HuH-7 (cell line): ENCODE results near the gene TAF4B.

Experiments used
- DNase-seq: peaks from one replicate; pipeline ENCODE4 v3.0.0; 2011; ENCODE audit warnings: low spot score

The TAF4B gene

DNA sequence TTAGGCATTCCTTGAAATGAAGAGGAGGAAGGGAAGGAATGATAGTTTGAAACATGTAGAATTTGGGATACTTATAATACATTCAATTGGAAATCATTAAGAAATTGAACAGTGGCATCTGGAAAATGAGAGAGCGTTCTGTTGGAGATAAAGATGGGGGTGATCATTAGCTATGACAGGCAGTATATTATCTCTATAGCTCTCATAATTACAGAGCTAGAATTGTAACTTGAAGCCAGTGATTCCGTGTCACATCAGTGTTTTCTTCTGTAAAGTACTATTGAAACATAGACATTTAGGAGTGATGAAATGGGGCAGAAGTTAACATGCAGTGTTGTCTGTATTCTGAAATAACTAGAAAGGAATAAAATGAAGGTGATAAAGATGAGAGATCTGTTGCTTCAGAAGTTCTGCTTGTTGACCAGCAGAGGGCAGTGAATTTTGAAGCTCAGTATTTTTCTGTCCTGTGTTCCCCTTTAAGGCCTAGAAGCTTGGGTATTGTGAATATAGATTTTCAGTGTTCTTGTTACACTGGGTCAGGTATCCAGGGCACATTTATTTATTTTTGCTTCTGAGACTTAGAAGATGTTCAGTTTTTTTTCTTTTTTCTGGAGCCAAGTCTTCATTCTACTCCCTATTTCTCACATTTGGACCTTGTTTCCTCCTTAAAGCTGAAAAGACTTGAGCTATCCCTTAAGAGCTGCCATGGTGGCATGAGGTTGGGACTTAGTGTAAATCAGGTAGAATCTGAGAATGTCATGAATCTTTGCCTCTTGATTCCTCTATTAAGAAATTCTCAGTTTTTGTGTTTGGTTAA is 157.4 kb downstream of the TAF4B start:
- no peak for DNase-seq

DNA sequence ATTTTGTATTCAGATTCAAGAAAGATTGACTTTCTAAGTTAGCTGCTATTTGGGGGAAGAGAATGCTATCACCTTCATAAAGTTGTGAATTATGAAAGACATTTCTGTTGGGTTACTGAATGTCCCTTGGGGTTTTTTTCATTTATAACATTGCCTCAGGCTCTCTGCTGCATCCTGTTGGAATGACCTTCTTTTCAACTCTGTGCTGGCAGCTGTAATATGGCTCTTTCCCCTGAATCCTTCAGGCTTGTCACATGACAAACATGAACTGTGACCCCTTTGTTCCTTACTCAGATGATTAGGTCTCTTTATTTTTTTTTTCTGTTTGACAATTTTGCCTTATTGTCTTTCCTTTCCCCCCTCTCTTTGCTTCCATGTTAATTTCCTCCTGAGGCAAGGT is 159.8 kb downstream of the TAF4B start:
- DNase-seq: no peak

DNA sequence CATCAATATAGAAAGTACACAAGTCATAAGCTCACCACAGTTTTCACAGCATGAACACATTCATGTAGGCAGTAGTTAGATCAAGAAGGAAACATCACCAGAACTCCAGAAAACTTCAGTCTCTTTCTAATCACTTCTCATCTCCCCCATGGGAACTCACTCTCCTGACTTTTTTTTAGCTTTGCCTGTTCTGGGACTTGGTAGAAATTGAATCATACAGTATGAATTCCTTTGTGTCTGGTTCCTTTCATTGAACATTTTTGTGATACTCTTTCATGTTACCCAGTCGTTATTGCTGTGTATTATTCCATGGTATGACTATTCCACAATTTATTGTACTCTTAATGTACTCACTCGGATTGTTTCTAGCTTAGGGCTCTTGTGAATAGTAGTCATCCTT is 160.2 kb downstream of the TAF4B start:
- DNase-seq: no peak

DNA sequence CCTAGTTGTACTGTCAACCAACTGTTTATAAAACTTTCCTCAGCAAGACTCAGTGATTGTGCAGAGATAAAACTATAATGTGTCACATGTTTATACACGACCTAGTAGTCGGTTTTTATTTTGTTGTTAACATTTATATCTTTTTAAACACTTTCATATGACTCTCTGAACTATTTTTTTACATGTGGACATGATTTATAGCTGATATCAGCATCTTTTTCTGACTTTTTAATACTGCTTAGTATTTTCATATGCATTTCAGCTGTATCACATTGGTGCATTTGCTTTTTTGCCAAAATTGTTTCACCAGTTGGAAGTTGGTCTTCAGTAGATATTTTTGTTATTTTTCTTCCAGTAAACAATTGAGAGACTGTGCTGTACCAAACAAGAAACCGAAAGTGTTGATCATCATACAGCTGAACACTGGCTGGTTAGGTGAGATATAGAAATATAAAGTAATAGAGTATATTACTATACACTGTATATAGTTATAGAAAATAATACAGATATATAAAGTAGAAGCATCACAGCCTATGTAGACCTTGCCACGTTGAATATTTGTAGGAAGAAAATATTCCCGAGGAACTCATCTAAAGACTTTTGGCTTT is 167.9 kb downstream of the TAF4B start:
- no peak for DNase-seq

DNA sequence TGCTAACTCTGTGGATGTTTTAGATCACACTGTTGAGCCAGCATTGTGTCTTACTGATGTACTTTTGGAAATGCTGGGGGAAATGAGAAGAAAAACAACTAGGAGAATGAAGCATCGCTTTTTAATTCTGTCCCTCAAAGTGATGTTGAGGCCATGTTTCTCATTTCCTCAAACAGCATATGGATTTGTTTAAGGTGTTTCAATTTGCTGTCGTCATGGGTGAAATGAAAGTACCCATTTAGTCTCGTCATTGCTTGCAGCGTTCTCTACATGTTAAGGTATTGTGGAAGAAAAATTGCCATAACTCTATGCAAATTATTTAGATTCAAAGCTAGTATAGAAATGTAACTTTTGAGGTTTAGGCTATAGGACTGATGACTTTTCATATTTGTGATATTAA is 170.8 kb downstream of the TAF4B start:
- no peak for DNase-seq

DNA sequence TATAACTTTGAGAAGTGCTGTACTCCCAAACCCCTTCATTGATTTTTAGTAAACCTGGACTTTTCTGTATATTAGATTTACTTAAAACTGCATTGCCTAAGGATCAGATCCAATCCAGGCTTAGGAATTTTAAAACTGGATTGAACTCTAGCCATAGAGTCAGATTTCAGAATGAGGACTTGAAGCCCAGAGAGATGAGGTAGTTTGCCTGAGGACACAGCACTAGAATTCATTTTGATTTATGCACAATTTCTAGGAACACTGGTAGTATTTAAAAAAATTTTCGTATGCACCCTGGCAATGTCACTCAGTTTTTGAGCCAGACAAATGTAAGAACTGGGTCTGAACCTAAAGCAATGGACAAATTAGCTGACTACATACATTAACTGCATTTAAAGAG is 177.2 kb downstream of the TAF4B start:
- no peak for DNase-seq

DNA sequence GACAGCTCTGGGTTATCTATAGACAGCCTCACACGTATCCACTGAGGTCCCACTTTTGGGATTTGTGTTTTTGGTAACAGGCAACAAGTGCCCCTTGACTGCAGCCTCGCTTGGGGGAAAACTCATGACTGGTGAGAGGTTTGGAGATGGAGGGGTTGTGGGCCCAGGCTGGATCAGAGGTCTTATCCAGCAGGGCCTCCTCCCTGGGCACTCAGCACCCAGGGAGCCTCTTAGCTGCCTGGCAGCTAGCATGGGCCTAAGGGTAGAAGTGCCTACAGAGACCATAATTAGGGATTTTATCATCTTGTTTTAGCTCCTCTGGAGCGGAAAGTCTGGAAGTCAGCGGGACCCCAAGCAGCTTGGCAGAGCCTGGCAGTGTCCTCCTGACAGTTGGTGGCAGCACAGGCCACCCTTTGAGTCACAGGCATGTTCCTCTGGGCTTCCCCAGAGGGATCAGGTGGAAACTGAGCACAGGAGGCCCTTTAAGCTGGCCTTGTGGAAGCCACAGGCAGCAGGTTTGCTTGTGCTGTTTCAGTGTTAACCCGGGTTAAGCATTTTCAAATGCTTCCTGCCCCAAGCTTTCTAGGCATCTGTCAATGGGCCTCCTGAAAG is 179.1 kb downstream of the TAF4B start:
- no peak for DNase-seq

DNA sequence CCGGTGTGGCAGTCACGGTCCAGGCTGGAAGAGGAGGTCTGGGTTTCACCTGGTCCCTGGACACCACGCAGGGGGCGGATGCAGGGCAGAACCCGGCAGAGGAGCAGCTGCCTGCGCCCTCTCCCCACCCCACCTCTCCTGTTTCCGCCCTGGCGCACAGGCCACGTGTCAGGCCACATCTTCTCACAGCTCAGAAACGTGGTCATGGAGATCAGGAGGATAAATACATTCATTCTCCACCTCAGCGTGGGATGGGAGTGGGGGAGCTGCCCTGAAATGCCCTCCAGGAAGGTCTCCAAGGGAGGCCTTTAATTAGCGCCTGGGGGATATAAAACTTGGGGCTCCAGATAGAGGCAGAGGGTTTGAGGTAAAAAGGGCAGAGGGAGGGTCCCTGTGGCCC is 180.1 kb downstream of the TAF4B start:
- no peak for DNase-seq

DNA sequence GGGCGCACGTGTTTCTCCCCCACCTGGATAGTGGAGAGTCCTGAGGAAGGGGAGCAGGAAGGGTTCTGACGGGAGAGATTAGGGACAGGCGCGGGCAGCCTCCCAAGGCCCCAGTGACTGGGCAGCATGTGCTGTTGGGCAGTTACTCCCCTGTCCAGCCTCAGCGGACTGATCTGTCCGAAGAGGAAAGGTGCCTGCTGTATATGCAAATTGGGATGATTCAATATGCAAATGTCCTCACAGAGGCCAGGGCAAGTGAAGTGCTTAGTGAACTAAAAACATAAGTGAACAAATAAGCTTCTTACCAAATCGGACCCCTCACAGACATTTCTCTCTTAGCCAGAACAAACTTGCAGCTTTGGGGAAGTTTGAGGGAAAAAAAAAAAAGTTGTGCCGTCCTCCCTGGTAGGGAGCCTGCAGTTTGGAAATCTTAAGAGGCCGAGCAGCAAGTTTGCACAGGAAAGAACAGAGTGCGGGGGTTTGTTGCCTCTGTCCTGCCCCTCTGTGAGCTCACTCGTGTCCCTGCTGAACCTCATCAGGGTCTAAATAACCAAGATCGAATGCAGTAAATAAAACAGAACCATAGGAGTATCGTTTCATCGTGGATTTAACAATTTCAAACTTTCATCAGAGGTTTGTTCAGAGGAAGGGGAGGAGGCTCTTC is 180.7 kb downstream of the TAF4B start:
- no peak for DNase-seq

DNA sequence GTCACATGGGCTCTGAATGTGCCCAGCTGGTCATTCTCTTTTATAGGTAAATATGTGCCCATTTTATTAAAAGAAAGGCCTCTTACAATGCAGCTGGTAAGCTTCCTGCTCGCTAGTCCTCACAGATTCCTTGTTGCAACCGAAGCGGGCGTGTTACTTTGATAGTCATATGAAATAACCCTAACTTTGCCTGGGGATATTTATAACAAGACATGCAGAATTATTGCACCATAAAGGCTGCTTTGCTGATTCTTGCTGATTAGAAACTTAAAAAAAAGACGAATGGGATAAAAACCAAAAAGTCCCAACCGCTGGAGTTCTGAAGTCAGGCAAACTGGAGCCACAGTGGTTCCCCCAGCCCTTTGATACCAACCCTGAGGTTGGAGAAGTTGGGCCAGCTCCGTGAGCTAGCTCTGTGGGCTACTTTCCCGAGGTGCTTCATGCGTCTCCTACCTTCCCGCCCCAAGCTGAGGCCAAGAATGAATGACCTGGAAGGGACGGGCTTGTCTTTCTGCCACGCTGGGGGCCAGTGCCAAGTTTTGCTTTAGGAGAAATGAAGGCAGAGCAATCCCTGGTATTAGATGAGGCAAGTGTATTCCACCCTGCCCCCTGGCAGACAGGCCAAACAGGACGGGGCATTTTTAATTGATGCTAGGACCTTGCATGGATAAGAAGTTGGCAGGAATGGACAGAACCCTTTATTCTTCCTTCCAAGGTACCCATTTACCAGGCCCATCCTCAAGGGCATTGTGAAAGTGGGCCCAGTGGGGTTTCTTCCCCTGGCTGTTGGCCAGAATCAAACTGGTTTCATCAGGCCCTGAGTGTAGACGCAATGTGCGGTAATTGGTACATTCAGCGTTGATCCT is 181.7 kb downstream of the TAF4B start:
- DNase-seq: no peak

DNA sequence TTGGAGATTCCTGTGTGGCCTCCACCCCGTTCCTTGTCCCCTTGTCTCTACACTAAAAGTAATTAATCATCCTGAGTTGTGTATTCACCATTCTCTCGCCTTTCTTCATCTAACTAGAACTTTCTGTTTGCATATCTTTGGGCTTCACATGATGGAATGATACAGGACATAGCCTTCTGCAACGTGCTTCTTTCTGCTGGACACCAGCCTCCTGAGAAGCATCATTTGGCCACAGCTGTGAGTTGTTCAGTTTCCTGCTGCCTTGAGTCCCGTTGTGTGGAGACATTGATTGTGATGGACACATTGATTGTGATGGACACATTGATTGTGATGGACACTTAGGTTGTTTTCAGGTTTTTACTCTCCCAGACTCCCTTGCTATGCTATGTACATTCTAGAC is 182.8 kb downstream of the TAF4B start:
- DNase-seq: no peak

DNA sequence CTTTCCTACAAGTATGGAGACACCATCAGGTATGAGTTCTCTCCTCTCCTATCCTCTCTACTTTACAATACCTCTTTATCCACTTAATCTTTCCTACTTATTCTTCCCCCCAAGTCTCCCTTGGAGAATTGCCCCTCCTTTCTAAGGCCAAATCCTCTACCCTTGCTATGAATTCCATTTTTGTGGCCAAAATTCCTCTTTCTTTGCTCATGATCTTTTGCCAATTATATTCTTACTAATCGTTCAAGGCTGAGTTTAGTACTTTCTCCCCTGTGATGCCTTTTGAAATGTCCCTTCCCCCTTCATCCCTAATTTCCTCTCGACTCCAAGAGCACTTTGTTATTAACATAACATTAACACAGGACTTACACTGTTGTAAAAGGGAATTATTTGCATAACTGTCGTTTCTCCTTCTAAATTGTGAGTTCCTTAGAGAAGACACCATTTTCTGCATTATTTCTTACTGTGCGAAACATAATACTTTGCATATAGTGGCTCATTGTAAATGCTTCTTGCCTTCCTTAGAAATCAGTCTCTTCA is 188.7 kb downstream of the TAF4B start:
- no peak for DNase-seq

DNA sequence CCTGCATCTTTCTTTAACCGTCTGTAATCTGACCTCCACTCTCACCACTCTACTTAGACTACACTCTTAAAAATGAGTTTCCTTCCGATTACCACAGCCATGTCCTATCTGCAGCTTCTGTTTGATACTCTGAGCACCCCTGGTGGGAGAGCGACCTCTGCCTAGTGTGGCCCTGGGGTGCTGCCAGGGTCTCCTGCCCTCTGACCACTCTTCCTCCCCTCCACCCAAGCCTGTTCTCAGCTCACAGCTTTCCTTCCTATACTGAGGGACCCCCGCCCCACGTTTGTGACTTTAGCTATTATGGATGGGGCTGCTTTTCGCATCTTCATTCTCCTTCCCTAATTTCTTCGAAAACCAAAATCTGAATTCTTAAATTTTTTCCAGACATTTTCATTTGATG is 189.4 kb downstream of the TAF4B start:
- DNase-seq: no peak

DNA sequence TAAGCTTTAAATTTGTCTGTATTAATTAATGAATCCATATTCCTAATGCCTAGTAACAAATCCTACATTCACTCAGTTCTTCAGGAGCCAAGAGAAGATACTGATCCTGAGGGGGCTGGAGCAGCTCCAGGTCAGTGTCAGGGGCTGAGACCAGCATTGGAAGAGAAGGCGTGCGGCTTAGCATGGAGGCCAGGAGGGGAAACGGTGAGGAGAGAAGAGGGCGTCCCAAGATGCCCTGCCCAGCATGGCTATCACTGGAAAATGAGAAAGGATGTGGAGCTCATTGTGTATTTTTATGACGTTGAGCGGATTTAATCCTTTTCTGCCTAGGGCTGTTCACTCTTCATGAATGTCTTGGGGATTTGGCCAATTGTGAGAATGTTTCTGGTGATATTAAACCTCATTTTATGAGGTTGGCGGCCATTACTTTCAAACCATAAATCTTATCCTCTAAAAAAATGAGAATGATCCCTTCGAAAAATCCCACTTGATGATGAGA is 190.5 kb downstream of the TAF4B start:
- DNase-seq: no peak

DNA sequence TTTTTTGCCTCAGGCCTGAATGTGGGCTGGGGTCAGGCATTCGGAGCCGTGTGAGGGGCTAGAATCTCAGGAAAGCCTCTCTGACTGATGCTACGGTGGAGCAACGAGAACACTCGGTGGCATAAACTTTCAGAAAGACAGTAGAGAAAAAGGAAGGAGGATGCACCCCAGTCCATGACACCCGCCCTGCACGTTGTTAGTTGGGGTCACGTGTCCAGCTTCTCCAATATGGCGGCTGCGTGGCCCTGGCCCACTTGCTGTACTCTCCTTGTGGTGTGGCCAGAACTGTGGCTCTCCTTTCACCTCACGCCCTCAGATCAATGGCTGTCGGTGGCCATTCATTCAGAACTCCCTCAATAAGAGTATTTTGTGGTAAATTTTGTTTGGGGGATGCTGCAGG is 190.9 kb downstream of the TAF4B start:
- no peak for DNase-seq

DNA sequence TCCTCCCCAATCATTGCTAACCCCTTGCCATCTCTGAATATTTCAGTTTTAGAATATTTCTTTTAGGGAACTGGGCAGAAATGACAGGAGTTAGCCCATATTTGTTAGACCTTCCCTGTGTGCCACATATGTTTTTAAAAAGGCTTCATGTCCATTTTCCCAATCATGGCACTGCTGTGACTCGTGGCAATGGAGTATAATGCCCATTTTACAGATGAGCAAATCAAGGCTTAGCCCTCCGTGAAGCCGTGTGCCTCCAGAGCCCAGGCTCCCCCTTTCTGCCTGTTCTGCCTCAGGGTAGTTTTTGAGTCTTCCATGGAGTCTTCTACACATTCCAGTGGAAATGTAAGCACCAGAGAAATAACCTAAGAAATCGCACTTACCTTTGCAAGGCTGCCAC is 192.0 kb downstream of the TAF4B start:
- DNase-seq: no peak

DNA sequence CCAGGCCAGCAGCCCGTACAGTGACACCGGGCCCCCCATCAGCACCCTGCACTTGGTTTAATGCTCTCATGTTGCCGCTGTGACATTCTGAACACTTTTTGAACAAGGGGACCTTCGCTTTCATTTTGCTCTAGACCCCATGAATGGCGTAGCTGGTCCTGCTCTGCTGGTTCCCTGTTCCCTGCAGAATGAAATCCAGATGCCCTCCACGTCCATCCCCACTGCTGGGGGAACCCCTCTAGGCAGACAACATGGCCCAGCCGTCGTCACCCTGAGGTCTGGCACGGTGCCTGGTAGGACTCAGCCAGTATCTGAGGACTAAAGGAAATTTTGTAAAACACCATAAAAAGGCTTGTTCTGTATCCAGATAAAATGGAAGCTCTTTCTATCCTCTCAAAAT is 193.5 kb downstream of the TAF4B start:
- no peak for DNase-seq

DNA sequence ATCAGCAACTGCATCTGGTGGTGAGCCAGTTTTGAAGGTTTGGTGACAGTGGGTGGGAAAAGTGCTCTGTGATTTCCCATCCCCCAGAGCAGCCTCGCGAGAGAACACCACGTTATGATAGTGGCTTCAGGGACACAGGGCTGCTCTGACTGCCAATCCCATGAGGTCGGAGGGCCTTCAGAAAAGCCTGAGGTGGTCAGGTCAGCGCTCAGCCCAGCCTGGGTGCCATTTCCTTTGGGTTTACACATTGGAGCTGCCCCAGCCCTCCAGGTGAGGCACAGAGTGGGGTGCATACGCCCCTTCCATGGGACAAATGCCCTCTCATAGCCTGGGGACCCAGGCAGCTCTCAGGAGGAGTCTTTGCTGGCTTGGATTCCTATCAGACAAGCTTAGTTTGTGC is 195.3 kb downstream of the TAF4B start:
- no peak for DNase-seq

DNA sequence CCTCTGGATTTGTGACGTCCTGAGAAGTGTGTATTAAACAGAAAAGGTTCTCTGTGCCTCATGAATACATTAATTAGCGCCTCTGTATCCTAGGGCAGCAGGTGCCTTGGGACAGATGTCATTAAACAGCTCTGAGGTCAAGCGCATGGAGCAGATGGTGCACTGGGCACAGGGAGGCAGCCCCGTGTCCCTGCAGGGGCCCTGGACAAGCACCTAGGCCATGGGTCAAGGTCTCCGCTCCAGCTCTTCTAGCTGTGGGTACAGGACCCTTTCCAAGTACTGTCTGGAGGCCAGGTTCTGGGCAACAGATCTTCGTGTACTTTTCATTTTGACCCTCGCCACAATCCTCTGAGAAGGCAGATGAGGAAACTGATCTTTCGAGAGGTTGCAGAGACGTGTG is 195.7 kb downstream of the TAF4B start:
- no peak for DNase-seq

DNA sequence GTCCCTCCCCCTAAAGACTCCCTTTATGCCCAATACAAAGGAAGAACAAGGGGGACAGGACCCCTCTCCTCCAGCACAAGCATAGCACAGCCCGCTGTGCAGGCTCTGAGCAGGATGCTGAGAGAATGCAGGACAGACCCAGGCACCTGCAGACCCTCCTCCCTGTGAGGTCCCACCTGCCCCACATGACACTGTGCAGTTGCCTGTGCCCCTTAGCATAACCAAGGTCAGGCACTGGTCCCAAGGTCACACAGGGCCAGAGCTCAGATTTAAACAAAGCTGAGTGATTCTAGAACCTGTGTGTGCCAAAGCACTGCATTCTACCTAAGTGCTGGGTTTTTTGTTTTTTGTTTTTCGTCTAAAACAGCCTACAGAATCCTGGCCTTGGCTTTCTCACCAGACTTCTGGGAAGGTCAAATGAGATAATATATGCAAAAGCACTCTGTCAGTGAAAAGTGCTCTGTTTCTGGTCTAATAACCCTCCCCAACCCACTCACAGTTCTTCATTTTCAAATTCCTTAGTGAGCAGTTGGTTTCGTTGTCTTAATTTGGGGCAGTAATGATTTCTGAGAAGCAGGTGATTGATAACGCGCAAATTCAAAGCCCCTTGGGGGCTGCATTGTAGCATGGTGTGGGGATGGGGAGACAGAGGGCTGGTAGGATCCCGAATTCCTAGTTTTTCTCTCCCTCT is 196.4 kb downstream of the TAF4B start:
- DNase-seq: no peak
